ENCODE measurements around the gene FPR3.
"Not testable (repeated sequence)": the region's sequence is repeated elsewhere in the genome, so short reads cannot be mapped to it uniquely, and the experiment has no call there.

Gene FPR3

GRCh38 chr19:51800473-51801244 is 5.7 kb downstream of the FPR3 start:
- H3K27ac ChIP-seq: no peak overlapping the region
- TF ChIP-seq CTCF (IDR thresholded peaks at IDR 0.05) (no peak), ZFX (IDR thresholded peaks at IDR 0.05; ENCODE audit: borderline replicate concordance) (no peak)

GRCh38 chr19:51802775-51803174 is 7.8 kb downstream of the FPR3 start:
- TF ChIP-seq ZFX (IDR thresholded peaks at IDR 0.05; ENCODE audit: borderline replicate concordance) (no peak), CTCF (IDR thresholded peaks at IDR 0.05) (no peak)
- H3K27ac ChIP-seq: no peak overlapping the region

GRCh38 chr19:51803519-51803918 is 8.6 kb downstream of the FPR3 start:
- TF ChIP-seq ZFX (IDR thresholded peaks at IDR 0.05; ENCODE audit: borderline replicate concordance) (no peak), CTCF (IDR thresholded peaks at IDR 0.05) (no peak)

GRCh38 chr19:51803967-51804366 is 9.0 kb downstream of the FPR3 start:
- H3K27ac ChIP-seq: no peak overlapping the region
- TF ChIP-seq CTCF (IDR thresholded peaks at IDR 0.05): no peak
- no peak for TF ChIP-seq ZFX (IDR thresholded peaks at IDR 0.05; ENCODE audit: borderline replicate concordance)

More at GRCh38 chr19:51803519-51803918, 8.6 kb downstream of the FPR3 start:
- H3K27ac ChIP-seq: no peak overlapping the region

DNA sequence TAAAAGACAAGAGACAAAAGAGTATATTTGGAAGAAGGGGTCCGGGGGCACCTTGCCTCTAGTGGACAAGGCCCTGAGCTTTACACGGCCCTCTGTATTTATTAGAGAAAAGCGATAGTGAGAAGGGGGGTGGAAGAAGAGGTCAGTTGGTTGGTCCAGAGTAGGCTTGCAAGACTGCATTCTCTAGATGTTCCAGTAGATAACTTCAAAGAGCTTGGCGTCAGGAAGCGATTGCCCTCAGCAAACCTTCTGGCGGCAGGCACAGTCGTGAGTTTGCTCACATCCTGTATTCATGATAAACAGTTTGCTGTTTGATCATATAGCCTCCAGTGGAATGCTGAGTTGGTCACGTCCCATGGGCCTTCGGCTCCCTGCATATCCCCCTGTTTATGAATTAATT is 9.8 kb downstream of the FPR3 start:
- H3K27ac ChIP-seq: not testable (repeated sequence)

- not testable (repeated sequence) for H3K27ac ChIP-seq
These were observed 10.4 kb downstream of the FPR3 start for GRCh38 chr19:51805396-51805795.

DNA sequence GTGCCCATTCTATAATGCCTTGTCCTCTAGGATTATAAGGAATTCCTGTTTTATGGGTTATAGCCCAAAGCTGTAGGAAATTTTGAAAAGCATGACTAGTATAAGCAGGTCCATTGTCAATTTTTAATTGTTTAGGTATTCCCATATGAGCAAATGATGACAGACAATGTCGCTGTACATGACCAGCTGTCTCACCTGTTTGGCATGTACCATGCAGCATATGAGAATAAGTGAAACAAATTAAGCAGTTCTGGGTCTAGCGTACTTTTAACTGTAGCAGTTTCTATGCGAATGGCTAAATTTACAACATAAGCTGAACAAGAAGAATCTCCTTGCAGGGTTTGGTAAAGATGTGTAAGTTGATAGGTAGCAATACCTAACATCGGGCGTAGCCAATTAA is 11.6 kb downstream of the FPR3 start:
- not testable (repeated sequence) for H3K27ac ChIP-seq

DNA sequence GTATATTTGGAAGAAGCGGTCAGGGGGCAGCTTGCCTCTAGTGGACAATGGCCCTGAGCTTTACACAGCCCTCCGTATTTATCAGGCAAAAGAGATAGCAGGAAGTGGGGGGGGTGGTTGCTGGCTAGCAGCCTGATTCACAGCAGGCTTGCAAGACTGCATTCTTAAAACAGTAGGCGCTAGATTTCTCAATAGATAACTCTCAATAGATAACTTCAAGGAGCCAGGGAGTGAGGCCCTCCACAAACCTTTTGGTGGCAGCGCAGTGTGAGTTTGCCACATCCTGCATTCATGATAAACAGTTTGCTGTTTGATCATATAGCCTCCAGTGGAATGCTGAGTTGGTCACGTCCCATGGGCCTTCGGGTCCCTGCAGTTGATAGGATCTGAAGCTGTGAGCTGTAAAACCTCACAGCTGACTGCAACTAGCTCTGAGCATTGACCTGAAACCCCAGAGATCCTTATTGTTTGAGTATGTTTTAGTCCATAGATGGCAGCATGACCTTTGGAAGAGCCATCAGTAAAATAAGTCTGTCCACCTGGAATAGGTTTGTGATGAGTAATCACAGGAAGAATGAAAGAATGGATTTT is 12.2 kb downstream of the FPR3 start:
- no peak for TF ChIP-seq CTCF (IDR thresholded peaks at IDR 0.05)
- no peak for TF ChIP-seq ZFX (IDR thresholded peaks at IDR 0.05; ENCODE audit: borderline replicate concordance)
- no peak overlapping the region for H3K27ac ChIP-seq

GRCh38 chr19:51807925-51808324 is 13.0 kb downstream of the FPR3 start:
- H3K27ac ChIP-seq: no peak overlapping the region

More at GRCh38 chr19:51807925-51808324, 13.0 kb downstream of the FPR3 start:
- TF ChIP-seq ZFX (IDR thresholded peaks at IDR 0.05; ENCODE audit: borderline replicate concordance): no peak
- no peak for TF ChIP-seq CTCF (IDR thresholded peaks at IDR 0.05)
